Femur (tissue), 1 donor: ENCODE measurements around the gene CADM2.

Experiments
- DNase-seq: peaks from one replicate; pipeline ENCODE4 v3.0.0-alpha.2; 2017

The CADM2 gene

GRCh38 chr3:84985795-84986194 is 27.0 kb downstream of the CADM2 start:
- DNase-seq, result no peak

- peak; percentile 27 for DNase-seq
Measured at GRCh38 chr3:84987706-84988504, 29.1 kb downstream of the CADM2 start.

- DNase-seq, result no peak
Measured at GRCh38 chr3:84989102-84989501, 30.3 kb downstream of the CADM2 start.

GRCh38 chr3:84991422-84991900 is 32.7 kb downstream of the CADM2 start:
- no peak for DNase-seq

GRCh38 chr3:84993956-84994355 is 35.2 kb downstream of the CADM2 start:
- no peak for DNase-seq

- DNase-seq, result no peak
Measured at GRCh38 chr3:84998545-84998944, 39.8 kb downstream of the CADM2 start.

- DNase-seq, result no peak
Measured at GRCh38 chr3:85003479-85003878, 44.7 kb downstream of the CADM2 start.

- DNase-seq, result no peak
Measured at GRCh38 chr3:85004147-85004546, 45.4 kb downstream of the CADM2 start.

- DNase-seq, result no peak
Measured at GRCh38 chr3:85005946-85006345, 47.2 kb downstream of the CADM2 start.

GRCh38 chr3:85007195-85008094 is 48.7 kb downstream of the CADM2 start:
- no peak for DNase-seq

GRCh38 chr3:85020828-85021227 is 62.0 kb downstream of the CADM2 start:
- DNase-seq, result no peak

GRCh38 chr3:85030052-85030451 is 71.3 kb downstream of the CADM2 start:
- DNase-seq, result no peak

- DNase-seq, result no peak
Measured at GRCh38 chr3:85037203-85037602, 78.4 kb downstream of the CADM2 start.

GRCh38 chr3:85041001-85041400 is 82.2 kb downstream of the CADM2 start:
- DNase-seq, result no peak

GRCh38 chr3:85041562-85042055 is 82.8 kb downstream of the CADM2 start:
- DNase-seq, result no peak

- DNase-seq, result no peak
Measured at GRCh38 chr3:85050821-85051220, 92.0 kb downstream of the CADM2 start.

GRCh38 chr3:85051786-85052185 is 93.0 kb downstream of the CADM2 start:
- no peak for DNase-seq

- DNase-seq, result no peak
Measured at GRCh38 chr3:85053626-85054025, 94.8 kb downstream of the CADM2 start.

- no peak for DNase-seq
Measured at GRCh38 chr3:85054579-85054978, 95.8 kb downstream of the CADM2 start.

GRCh38 chr3:85068911-85069310 is 110.1 kb downstream of the CADM2 start:
- no peak for DNase-seq

- no peak for DNase-seq
Measured at GRCh38 chr3:85074003-85074402, 115.2 kb downstream of the CADM2 start.

GRCh38 chr3:85075663-85076062 is 116.9 kb downstream of the CADM2 start:
- DNase-seq, result no peak

- DNase-seq, result no peak
Measured at GRCh38 chr3:85077018-85077417, 118.2 kb downstream of the CADM2 start.
